Small intestine (tissue), 16 donors: ENCODE data around the gene PSAPL1. TPM values are rescaled to one million over a fixed set of nuclear protein-coding genes. Genes with fewer than 3 reads are reported as not detected.

Experiments used
- DNase-seq, 2 donors: peaks; one replicate each; pipeline versions ENCODE4 v3.0.0 to v3.0.0-alpha.2; 2013
- FAIRE-seq: peaks from 2 replicates; lab custom pipeline; 2012; peaks lifted over from hg19 to GRCh38; lab: Jason Lieb, UNC
- H3K27ac ChIP-seq, 3 donors: one replicate each; pipeline ENCODE4 v1.5.1; 2013; ENCODE audit warnings: low read length in 2 of 3, mild to moderate bottlenecking in 2 of 3, control low read depth in 1 of 3, inconsistent platforms in 1 of 3, low read depth in 1 of 3, moderate library complexity in 1 of 3
- H3K27me3 ChIP-seq, 3 donors: one replicate each; pipeline ENCODE4 v1.6.1; 2013; ENCODE audit warnings: low read length in 3 of 3, inconsistent platforms in 1 of 3; ENCODE audit not compliant: control insufficient read depth in 3 of 3, insufficient read depth in 3 of 3
- H3K36me3 ChIP-seq, 3 donors: one replicate each; pipeline ENCODE4 v1.6.1; 2013; ENCODE audit warnings: low read length in 3 of 3, inconsistent platforms in 1 of 3, low read depth in 1 of 3, mild to moderate bottlenecking in 1 of 3, moderate library complexity in 1 of 3; ENCODE audit not compliant: control insufficient read depth in 3 of 3, insufficient read depth in 2 of 3
- H3K4me1 ChIP-seq, 3 donors: one replicate each; pipeline ENCODE4 v1.6.1; 2013; ENCODE audit warnings: low read length in 2 of 3, inconsistent platforms in 1 of 3, low read depth in 1 of 3, mild to moderate bottlenecking in 1 of 3, moderate library complexity in 1 of 3; ENCODE audit not compliant: control insufficient read depth in 3 of 3, insufficient read depth in 2 of 3
- H3K4me3 ChIP-seq, 3 donors: one replicate each; pipeline ENCODE4 v1.5.1; 2013; ENCODE audit warnings: low read length in 3 of 3, control low read depth in 1 of 3, inconsistent platforms in 1 of 3, low read depth in 1 of 3, mild to moderate bottlenecking in 1 of 3, moderate library complexity in 1 of 3
- H3K9me3 ChIP-seq, 2 donors: one replicate each; pipeline ENCODE4 v1.6.1; 2013; ENCODE audit warnings: low read depth in 1 of 2, low read length in 1 of 2; ENCODE audit not compliant: control insufficient read depth in 2 of 2, insufficient read depth in 1 of 2
- WGBS, 3 donors: extraction: QIAGEN DNeasy Blood & Tissue Kit; methylation state at CpG; one replicate each; pipeline ENCODE4 v1.1.7; 2013; 5-methylcytosine and 5-hydroxymethylcytosine counted together
- long read RNA-seq, 10 donors: transcript quantifications; one replicate each; lab custom pipeline, GENCODE V29; 2026
- polyA plus RNA-seq, 4 donors: library from polyadenylated mRNA; stranded (reverse) in 3 of 4; unstranded in 1 of 4; fragments of 200-250 nt in 3 of 4; fragments of 120-200 nt in 1 of 4; gene quantifications; one replicate each; pipeline versions ENCODE4 v1.2.1 to v1.2.3, GENCODE V29; 2013
- donor health status: healthy with polysubstance abuse.
- donor health status: control.
- donor health status: control.
- donor health status: Bipolar disorder and iron deficiency.
- donor health status: healthy.

Gene PSAPL1, protein sequence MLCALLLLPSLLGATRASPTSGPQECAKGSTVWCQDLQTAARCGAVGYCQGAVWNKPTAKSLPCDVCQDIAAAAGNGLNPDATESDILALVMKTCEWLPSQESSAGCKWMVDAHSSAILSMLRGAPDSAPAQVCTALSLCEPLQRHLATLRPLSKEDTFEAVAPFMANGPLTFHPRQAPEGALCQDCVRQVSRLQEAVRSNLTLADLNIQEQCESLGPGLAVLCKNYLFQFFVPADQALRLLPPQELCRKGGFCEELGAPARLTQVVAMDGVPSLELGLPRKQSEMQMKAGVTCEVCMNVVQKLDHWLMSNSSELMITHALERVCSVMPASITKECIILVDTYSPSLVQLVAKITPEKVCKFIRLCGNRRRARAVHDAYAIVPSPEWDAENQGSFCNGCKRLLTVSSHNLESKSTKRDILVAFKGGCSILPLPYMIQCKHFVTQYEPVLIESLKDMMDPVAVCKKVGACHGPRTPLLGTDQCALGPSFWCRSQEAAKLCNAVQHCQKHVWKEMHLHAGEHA
- under 1 TPM in 1 of 4 donors, not detected in 3; 0.58 TPM for polyA plus RNA-seq
- long read RNA-seq, donor 1, full-length matches to known transcripts: 2 of 2 reads
- long read RNA-seq, donor 1, partial matches to known transcripts: 0 of 2 reads
- long read RNA-seq, donor 1, other reads (novel, unspliced or antisense): 0 of 2 reads
- long read RNA-seq, donor 2: 0 reads
- long read RNA-seq, donor 3, full-length matches to known transcripts: 1 of 1 reads
- long read RNA-seq, donor 3, partial matches to known transcripts: 0 of 1 reads
- long read RNA-seq, donor 3, other reads (novel, unspliced or antisense): 0 of 1 reads
- long read RNA-seq, donor 4: 0 reads
- long read RNA-seq, donor 5: 0 reads
- long read RNA-seq, donor 6, full-length matches to known transcripts: 1 of 1 reads
- long read RNA-seq, donor 6, partial matches to known transcripts: 0 of 1 reads
- long read RNA-seq, donor 6, other reads (novel, unspliced or antisense): 0 of 1 reads
- long read RNA-seq, donor 7: 0 reads
- long read RNA-seq, donor 8: 0 reads
- long read RNA-seq, donor 9: 0 reads
- long read RNA-seq, donor 10, full-length matches to known transcripts: 1 of 1 reads
- long read RNA-seq, donor 10, partial matches to known transcripts: 0 of 1 reads
- long read RNA-seq, donor 10, other reads (novel, unspliced or antisense): 0 of 1 reads

DNA sequence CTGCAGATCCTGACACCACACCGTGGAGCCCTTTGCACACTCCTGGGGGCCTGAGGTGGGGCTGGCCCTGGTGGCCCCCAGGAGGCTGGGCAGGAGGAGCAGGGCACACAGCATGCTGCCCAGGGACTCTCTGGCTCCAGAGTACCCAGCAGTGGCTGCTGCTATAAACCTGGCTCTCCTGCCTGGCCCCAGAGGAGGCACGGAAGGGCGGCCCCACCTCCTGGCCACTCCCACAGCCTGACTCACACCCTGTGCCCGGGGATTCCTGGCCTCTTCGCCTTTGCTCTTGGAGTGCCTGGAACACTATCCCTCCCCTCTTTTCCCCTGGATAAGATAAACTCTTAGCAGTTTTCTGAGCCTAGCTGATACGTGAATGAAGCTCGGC lies at the start of gene PSAPL1:
Gene PSAPL1, minus strand, starts transcription at position 165 of the 385 bp plus-strand sequence. Its CDS starts 51 bp downstream, at position 114.
- H3K9me3 ChIP-seq: peaks cover 0 to 13% of the 10 kb centered on the region in 2 donors
- peaks cover 0 to 30% (median 0%) of the 10 kb centered on the region in 3 donors for H3K4me1 ChIP-seq
- H3K4me3 ChIP-seq: no peak within 1 kb of the TSS
- DNase-seq (peak; percentile 72 to 92), FAIRE-seq (no peak)
- 7 to 25% (median 9%) methylated on average over 7 of the region's 7 CpGs for WGBS, 3 donors
- no peaks in the 10 kb centered on the region for H3K27me3 ChIP-seq
- H3K27ac ChIP-seq: peak within 1 kb of the TSS in 1 of 3 donors; percentile 68
- H3K36me3 ChIP-seq: no peaks in the 10 kb centered on the region

DNA sequence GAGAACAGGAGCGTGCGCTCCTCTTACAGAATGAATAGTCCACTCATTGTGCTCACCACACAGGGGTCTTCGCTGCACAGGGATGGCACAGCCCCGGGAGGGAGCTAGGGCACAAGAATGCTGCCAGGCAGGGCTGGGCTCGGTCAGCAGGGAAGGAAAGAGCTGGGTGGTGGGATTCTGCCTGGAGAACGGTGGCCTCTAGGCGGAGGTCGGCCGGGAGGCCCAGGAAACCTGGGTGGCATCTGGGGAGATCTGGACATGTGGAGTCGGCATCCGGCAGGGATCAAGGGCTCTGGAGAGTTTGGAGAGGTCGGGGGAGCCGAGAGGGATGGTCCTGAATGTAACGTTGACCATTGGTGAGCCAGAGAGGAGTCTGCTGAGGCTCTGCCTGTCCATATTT lies 46.5 kb upstream of the PSAPL1 start:
- Histone ChIP-seq H3K27ac (no peak overlapping the region), H3K4me1 (peaks cover 0 to 3% (median 0%) of the 10 kb centered on the region in 3 donors), H3K4me3 (no peak overlapping the region), H3K9me3 (no peaks in the 10 kb centered on the region), H3K36me3 (no peaks in the 10 kb centered on the region), H3K27me3 (no peaks in the 10 kb centered on the region)
- no peak for FAIRE-seq
- DNase-seq: no peak
- 72 to 88% (median 79%) methylated on average over 14 of the region's 14 CpGs for WGBS, 3 donors

DNA sequence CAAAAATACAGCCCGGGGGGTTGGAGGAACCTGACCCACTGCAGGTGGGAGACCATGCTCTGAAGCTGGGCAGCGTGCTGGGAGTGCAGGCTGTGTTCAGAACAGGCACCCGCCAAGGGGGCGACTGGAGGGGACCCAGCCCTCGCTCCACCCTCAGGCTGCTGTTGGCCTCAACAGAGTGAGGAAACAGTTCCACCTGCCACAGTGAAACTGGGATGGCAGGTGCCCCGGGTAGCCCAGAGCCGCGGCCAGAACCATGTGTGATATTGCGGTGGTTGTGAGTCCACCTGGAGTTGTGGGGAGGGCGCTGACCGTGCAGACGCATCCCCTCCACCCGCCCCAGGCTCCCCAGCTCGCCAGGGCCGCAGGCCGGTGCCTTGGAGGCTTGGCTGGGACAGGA lies 45.7 kb upstream of the PSAPL1 start:
- WGBS, 3 donors: 77 to 88% (median 81%) methylated on average over 16 of the region's 16 CpGs

DNA sequence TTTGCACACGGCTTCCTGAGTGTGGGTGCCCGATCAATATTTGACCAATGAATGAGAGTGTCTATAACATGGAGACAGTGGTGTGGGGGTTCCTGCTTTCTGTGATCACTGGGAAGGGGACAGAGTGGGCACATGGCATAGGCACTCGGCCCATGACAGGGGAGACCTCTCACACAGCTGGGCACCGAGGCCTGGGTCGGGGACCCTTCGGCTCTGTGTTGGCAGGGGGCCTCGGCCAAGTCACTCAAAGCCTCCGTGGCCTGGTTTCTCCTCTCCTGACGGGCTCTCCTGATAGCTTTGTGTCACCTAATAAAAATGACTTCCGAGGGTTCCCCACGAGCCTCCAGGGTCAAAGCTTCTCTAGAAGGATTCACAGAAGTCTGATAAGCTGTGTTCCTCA lies 43.9 kb upstream of the PSAPL1 start:
- H3K36me3 ChIP-seq: no peaks in the 10 kb centered on the region
- no peak for FAIRE-seq
- WGBS, 3 donors: 56 to 75% (median 64%) methylated on average over 11 of the region's 11 CpGs

More for the DNA sequence above, 45.7 kb upstream of the PSAPL1 start:
- Histone ChIP-seq H3K9me3 (no peaks in the 10 kb centered on the region), H3K27me3 (no peaks in the 10 kb centered on the region), H3K4me3 (no peak overlapping the region), H3K4me1 (peaks cover 0 to under 1% (median 0%) of the 10 kb centered on the region in 3 donors), H3K27ac (no peak overlapping the region), H3K36me3 (no peaks in the 10 kb centered on the region)
- DNase-seq (no peak), FAIRE-seq (no peak)

DNA sequence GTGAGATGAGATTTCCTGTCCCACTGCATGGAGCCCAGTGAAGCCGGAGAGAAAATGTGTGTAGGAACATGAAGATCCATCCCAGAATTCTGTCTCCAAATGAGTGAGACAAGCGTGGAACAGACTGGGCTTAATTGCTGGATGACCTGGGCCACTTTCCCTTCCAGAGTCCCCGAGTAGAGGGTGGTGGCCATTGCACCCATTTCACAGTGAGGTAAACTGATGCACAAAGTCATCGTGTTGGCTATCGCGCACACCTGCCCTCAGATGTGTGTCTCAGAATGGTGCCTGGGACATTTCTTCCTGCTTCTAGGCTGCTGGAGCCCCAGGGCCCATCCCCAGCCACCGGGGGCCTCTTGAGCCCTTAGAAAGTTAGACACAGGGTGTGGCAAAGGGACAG lies 43.0 kb upstream of the PSAPL1 start:
- WGBS, 3 donors: 78 to 89% (median 82%) methylated on average over 7 of the region's 7 CpGs
- Histone ChIP-seq H3K27me3 (peaks cover 0 to 3% (median 0%) of the 10 kb centered on the region in 3 donors), H3K27ac (no peak overlapping the region), H3K36me3 (no peaks in the 10 kb centered on the region), H3K4me1 (no peaks in the 10 kb centered on the region), H3K4me3 (no peak overlapping the region), H3K9me3 (no peaks in the 10 kb centered on the region)
- no peak for DNase-seq
- FAIRE-seq: no peak

More for the DNA sequence above, 43.9 kb upstream of the PSAPL1 start:
- no peak for DNase-seq
- no peak overlapping the region for H3K4me3 ChIP-seq
- H3K9me3 ChIP-seq: no peaks in the 10 kb centered on the region
- no peaks in the 10 kb centered on the region for H3K4me1 ChIP-seq
- no peaks in the 10 kb centered on the region for H3K27me3 ChIP-seq
- no peak overlapping the region for H3K27ac ChIP-seq

DNA sequence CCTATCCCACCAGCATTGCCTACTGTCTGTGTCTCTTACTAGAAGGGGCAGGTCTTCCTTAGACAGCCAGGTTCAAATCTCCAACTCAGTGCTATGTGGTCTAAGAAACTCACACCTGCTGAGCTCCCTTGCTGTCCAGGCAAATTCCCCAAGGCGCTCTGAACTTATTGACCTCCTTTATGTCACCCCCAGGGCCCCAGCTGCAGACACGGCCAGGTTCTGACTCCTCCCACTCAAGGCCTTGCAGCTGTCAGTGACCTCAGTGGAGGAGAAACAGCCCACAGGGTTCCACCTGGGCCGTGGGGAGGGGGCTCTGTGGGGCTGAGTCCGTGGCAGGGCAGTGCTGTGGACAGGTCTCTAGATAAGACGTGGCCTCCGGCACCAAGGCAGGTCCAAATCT lies 42.1 kb upstream of the PSAPL1 start:
- WGBS, 3 donors: 25 to 50% (median 36%) methylated on average over 6 of the region's 6 CpGs
- Histone ChIP-seq H3K27me3 (peaks cover 0 to 3% (median 0%) of the 10 kb centered on the region in 3 donors), H3K27ac (no peak overlapping the region), H3K4me1 (no peaks in the 10 kb centered on the region), H3K9me3 (no peaks in the 10 kb centered on the region), H3K36me3 (no peaks in the 10 kb centered on the region), H3K4me3 (no peak overlapping the region)
- FAIRE-seq (no peak), DNase-seq (no peak)

DNA sequence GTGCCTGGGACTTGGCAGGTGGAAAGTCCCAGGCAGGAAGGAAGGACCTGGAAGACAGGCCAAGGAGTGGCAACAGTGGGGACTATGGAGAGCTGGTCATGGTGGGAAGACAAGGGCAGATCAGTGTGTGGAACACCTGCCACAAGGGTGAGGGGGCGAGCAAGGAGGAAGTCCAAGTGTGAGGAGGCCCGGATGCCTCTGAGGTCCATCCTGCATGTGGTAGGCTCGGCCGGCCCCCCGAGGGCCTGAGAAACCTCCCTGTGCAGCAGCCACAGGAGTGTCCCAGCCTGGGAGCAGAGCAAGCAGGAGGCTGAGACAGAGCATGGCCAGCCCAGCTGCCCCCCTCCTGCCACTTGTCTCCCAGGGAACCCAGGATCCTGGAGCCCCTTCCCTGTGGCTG lies 40.5 kb upstream of the PSAPL1 start:
- Histone ChIP-seq H3K9me3 (no peaks in the 10 kb centered on the region), H3K4me3 (no peak overlapping the region), H3K4me1 (no peaks in the 10 kb centered on the region), H3K27me3 (peaks cover 0 to 3% (median 0%) of the 10 kb centered on the region in 3 donors), H3K27ac (no peak overlapping the region), H3K36me3 (no peaks in the 10 kb centered on the region)
- no peak for FAIRE-seq
- no peak for DNase-seq
- 76 to 81% (median 78%) methylated on average over 5 of the region's 5 CpGs for WGBS, 3 donors

DNA sequence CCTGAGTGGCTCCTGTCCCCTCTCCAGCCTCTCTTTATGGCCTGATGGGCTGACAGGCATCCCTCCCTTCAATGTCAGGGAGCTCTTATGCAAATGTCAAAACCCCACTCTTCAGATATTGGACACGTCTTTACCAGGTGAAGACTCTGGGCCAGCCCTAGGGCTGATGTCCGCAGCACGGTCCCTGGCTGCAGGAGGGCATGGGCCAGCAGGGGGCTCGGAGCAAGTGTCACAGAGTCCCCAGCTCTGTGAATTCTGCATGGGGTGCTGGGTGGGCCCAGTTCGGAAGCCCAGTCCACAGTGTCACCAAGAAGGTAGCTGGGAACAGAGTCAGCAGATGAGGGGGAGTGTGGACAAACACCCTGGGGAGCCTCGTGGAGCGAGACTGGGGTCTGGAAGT lies 39.6 kb upstream of the PSAPL1 start:
- Histone ChIP-seq H3K36me3 (no peaks in the 10 kb centered on the region), H3K4me3 (no peak overlapping the region), H3K27me3 (peaks cover 0 to 3% (median 0%) of the 10 kb centered on the region in 3 donors), H3K4me1 (no peaks in the 10 kb centered on the region), H3K9me3 (no peaks in the 10 kb centered on the region), H3K27ac (no peak overlapping the region)
- 66 to 82% (median 79%) methylated on average over 7 of the region's 7 CpGs for WGBS, 3 donors
- FAIRE-seq: no peak
- no peak for DNase-seq
